KMS-11 (cell line): ENCODE results near the gene PTMS.

ENCODE experiments used
- H2AFZ ChIP-seq: fragments of 200-600 bp; sonication (generic); 2 replicates; pipeline ENCODE4 v1.6.1; 2016; ENCODE audit warnings: antibody characterized with exemption, mixed run types, low read depth
- H3K27ac ChIP-seq: fragments of 200-600 bp; sonication (generic); 2 replicates; pipeline ENCODE4 v1.6.1; 2016; ENCODE audit warnings: mild to moderate bottlenecking, mixed run types
- H3K27me3 ChIP-seq: fragments of 200-600 bp; sonication (generic); 2 replicates; pipeline ENCODE4 v1.6.1; 2017; ENCODE audit warnings: mild to moderate bottlenecking, low read depth, mixed run types, moderate library complexity; ENCODE audit not compliant: insufficient read depth
- H3K36me3 ChIP-seq: fragments of 200-600 bp; sonication (generic); 2 replicates; pipeline ENCODE4 v1.6.1; 2017; ENCODE audit warnings: mild to moderate bottlenecking, mixed run types; ENCODE audit not compliant: insufficient read depth
- H3K4me1 ChIP-seq: fragments of 200-600 bp; sonication (generic); 2 replicates; pipeline ENCODE4 v1.6.1; 2016; ENCODE audit warnings: mild to moderate bottlenecking, low read depth, mixed run types; ENCODE audit not compliant: poor library complexity, severe bottlenecking
- H3K4me2 ChIP-seq: fragments of 200-600 bp; sonication (generic); 2 replicates; pipeline ENCODE4 v1.7.0; 2016; ENCODE audit warnings: mild to moderate bottlenecking, mixed run types
- H3K4me3 ChIP-seq: fragments of 200-600 bp; sonication (generic); IDR thresholded peaks from 2 replicates; pipeline ENCODE4 v1.6.1; 2017; ENCODE audit warnings: low read depth, low read length, mixed read lengths; ENCODE audit not compliant: insufficient read depth
- H3K79me2 ChIP-seq: fragments of 200-600 bp; sonication (generic); 2 replicates; pipeline ENCODE4 v1.6.1; 2016; ENCODE audit warnings: low read depth, mixed run types; ENCODE audit not compliant: insufficient read depth
- H3K9ac ChIP-seq: fragments of 200-600 bp; sonication (generic); 2 replicates; pipeline ENCODE4 v1.6.1; 2016; ENCODE audit warnings: mild to moderate bottlenecking, mixed run types
- H4K20me1 ChIP-seq: fragments of 200-600 bp; sonication (generic); 2 replicates; pipeline ENCODE4 v1.6.1; 2016; ENCODE audit warnings: mild to moderate bottlenecking, mixed run types; ENCODE audit not compliant: insufficient read depth
- CTCF ChIP-seq: fragments of 200-600 bp; sonication (generic); conservative IDR thresholded peaks from 2 replicates; pipeline ENCODE4 v1.6.1; 2017; ENCODE audit warnings: low read depth, mild to moderate bottlenecking, antibody characterized with exemption, low read length, moderate library complexity, mixed read lengths

The PTMS gene

DNA sequence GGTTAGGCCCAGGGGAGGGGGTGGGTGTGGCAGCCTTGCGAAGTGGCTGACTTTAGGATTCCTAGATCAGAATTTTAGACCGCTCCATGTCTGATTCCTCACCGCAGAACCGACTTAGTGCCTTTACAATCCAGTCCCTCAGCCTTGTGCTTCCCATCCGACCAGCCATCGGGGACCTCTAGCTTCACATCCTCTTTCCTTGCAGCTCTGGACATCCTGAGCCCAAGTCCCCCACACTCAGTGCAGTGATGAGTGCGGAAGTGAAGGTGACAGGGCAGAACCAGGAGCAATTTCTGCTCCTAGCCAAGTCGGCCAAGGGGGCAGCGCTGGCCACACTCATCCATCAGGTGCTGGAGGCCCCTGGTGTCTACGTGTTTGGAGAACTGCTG, 41.8 kb upstream of the PTMS start:
- Histone ChIP-seq H3K36me3 (no peaks in the 10 kb centered on the region), H4K20me1 (no peaks in the 10 kb centered on the region), H3K79me2 (no peaks in the 10 kb centered on the region), H2AFZ (peak overlapping the region; percentile 88; the same call in 1 of the 2 replicates), H3K27me3 (no peaks in the 10 kb centered on the region), H3K4me2 (peak overlapping the region; percentile 100), H3K9ac (peak overlapping the region; percentile 76), H3K4me3 (no peak overlapping the region), H3K4me1 (peaks cover 15% of the 10 kb centered on the region), H3K27ac (peak overlapping the region; percentile 78)
- no peak for TF ChIP-seq CTCF

GRCh38 chr12:6725350-6725749, 40.8 kb upstream of the PTMS start:
- no peak for TF ChIP-seq CTCF
- H2AFZ ChIP-seq = no peak overlapping the region
- peaks cover 15% of the 10 kb centered on the region for H3K4me1 ChIP-seq
- no peaks in the 10 kb centered on the region for H3K27me3 ChIP-seq
- H3K4me3 ChIP-seq = no peak overlapping the region
- peak overlapping the region; percentile 100 for H3K4me2 ChIP-seq
- no peak overlapping the region for H3K9ac ChIP-seq
- H4K20me1 ChIP-seq = no peaks in the 10 kb centered on the region
- H3K79me2 ChIP-seq = no peaks in the 10 kb centered on the region
- no peaks in the 10 kb centered on the region for H3K36me3 ChIP-seq
- no peak overlapping the region for H3K27ac ChIP-seq

- Histone ChIP-seq H3K9ac (no peak overlapping the region), H2AFZ (no peak overlapping the region), H3K4me2 (no peak overlapping the region), H4K20me1 (no peaks in the 10 kb centered on the region), H3K27ac (no peak overlapping the region), H3K36me3 (no peaks in the 10 kb centered on the region), H3K4me3 (no peak overlapping the region), H3K79me2 (no peaks in the 10 kb centered on the region), H3K27me3 (no peaks in the 10 kb centered on the region), H3K4me1 (peaks cover 10% of the 10 kb centered on the region)
- no peak for TF ChIP-seq CTCF
Observed at GRCh38 chr12:6729186-6729585, 37.0 kb upstream of the PTMS start.

DNA sequence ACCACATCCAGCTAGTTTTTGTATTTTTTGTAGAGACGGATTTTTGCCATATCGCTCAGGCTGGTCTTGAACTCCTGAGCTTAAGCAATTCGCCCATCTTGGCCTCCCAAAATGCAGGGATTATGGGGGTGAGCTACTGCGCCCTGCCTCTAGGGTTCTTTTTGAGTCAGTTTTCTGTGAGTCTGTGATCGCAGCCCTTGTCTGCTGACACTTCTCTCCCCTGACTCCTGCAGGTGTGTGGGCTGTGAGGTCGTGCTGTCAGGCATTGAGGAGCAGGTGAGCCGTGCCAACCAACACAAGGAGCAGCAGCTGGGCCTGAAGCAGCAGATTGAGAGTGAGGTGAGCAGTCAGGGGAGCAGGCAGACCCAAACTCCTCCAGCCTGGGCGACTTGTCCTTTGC, 36.0 kb upstream of the PTMS start:
- Histone ChIP-seq H3K9ac (no peak overlapping the region), H2AFZ (no peak overlapping the region), H3K36me3 (no peaks in the 10 kb centered on the region), H3K27me3 (no peaks in the 10 kb centered on the region), H3K4me1 (peaks cover 1% of the 10 kb centered on the region), H3K4me3 (no peak overlapping the region), H4K20me1 (no peaks in the 10 kb centered on the region), H3K4me2 (no peak overlapping the region), H3K79me2 (no peaks in the 10 kb centered on the region), H3K27ac (no peak overlapping the region)
- TF ChIP-seq CTCF = no peak
